Skeletal muscle satellite cell (primary cell): Measurements from ENCODE around the gene CCDC116.
"Not testable (repeated sequence)": the region's sequence is repeated elsewhere in the genome, so short reads cannot be mapped to it uniquely, and the experiment has no call there.

Source experiments
- H3K27me3 ChIP-seq: 2 replicates; pipeline ENCODE4 v1.7.0; 2013; ENCODE audit warnings: low read length; ENCODE audit not compliant: control insufficient read depth, insufficient read depth
- H3K36me3 ChIP-seq: 2 replicates; pipeline ENCODE4 v1.7.0; 2013; ENCODE audit warnings: mild to moderate bottlenecking, control low read depth, low read length; ENCODE audit not compliant: insufficient read depth
- H3K4me1 ChIP-seq: 2 replicates; pipeline ENCODE4 v1.7.0; 2013; ENCODE audit warnings: low read length; ENCODE audit not compliant: control insufficient read depth, insufficient read depth
- H3K4me2 ChIP-seq: 2 replicates; pipeline ENCODE4 v1.7.0; 2013; ENCODE audit warnings: mild to moderate bottlenecking, low read length
- H3K4me3 ChIP-seq: 2 replicates; pipeline ENCODE4 v1.7.0; 2013; ENCODE audit warnings: low read length
- H3K9ac ChIP-seq: 2 replicates; pipeline ENCODE4 v1.7.0; 2013; ENCODE audit warnings: mild to moderate bottlenecking, low read depth, low read length, moderate library complexity
- H3K9me3 ChIP-seq: replicated peaks from 2 replicates; pipeline ENCODE4 v1.7.0; 2013; ENCODE audit warnings: mild to moderate bottlenecking, control low read depth, low read length

CCDC116 gene

DNA sequence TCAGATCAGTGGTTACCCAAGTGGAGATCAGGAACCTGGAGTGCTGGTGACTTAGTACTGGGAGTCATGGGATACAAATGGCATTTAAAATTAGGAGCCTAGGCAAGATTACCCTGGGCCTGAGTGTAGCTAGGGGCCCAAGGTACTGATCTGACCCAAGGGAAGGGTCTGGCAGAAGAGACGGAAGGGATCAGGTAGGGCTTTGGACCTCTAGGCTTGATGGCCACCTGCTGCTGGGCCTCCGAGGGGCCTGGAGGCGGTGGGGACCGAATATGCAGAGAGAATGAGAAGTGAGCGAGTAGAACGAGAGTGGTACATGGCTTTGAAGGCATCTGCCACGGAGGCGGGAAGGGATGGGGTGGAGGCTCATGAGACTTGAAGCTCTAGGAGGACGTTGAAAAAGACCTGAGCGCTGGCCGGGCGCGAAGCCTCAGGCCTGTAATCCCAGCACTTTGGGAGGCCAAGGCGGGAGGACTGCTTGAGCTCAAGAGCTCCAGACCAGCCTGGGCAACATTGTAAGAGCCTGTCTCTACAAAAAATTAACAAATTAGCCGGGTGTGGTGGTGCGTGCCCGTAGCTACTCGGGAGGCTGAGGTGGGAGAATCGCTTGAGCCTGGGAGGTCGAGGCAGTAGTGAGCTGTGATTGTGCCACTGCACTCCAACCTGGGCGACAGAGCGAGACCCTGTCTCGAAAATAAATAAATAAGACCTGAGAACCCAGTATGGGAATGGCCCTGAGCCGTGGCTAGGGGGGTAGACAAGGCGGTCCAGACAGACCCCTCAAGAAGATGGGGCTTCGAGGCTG lies 32.7 kb downstream of the CCDC116 start:
- Histone ChIP-seq H3K27me3 (no peaks in the 10 kb centered on the region), H3K9me3 (no peaks in the 10 kb centered on the region), H3K4me1 (peaks cover 3% of the 10 kb centered on the region), H3K4me3 (peak overlapping the region; percentile 96), H3K36me3 (no peaks in the 10 kb centered on the region), H3K9ac (peak overlapping the region; percentile 88), H3K4me2 (peak overlapping the region; percentile 98)

DNA sequence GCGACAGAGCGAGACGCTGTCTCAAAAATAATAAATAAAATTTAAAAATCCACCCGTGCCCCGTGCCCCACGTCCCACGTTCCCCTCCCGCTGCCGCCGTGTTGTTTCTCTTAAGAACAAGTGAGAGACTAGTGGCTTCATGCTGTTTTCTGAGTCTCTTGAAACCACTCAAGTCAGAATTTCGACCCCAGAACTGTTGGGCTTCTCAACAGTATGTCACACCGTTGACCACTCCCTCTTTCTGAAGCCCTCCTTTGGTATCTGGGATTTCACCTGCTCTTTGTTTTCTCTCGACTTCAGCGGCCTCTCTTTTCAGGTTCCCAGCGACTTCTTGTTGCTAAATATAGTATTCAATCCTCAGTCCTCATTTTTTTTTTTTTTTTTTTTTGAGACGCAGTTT lies 34.2 kb downstream of the CCDC116 start:
- Histone ChIP-seq H3K9ac (peak overlapping the region; percentile 88), H3K36me3 (peaks cover 9% of the 10 kb centered on the region), H3K4me3 (peak overlapping the region; percentile 96), H3K27me3 (no peaks in the 10 kb centered on the region), H3K4me1 (peaks cover 3% of the 10 kb centered on the region), H3K9me3 (no peaks in the 10 kb centered on the region), H3K4me2 (peak overlapping the region; percentile 98)

DNA sequence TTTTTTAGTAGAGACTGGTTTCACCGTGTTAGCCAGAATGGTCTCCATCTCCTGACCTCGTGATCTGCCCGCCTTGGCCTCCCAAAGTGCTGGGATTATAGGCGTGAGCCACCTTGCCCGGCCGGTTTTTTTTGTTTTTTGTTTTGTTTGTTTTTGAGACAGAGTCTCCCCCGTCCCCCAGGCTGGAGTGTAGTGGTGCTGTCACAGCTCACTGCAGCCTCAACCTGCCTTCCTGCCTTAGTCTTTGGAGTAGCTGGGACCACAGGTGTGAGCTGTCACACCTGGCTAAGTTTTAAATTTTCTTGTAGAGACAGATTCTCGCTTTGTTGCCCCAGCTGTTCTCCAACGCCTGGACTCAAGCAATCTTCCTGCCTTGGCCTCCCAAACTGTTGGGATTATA lies 36.5 kb downstream of the CCDC116 start:
- no peak overlapping the region for H3K4me3 ChIP-seq
- H3K4me2 ChIP-seq = no peak overlapping the region
- peaks cover 3% of the 10 kb centered on the region for H3K4me1 ChIP-seq
- peaks cover 29% of the 10 kb centered on the region for H3K36me3 ChIP-seq
- no peaks in the 10 kb centered on the region for H3K9me3 ChIP-seq
- no peak overlapping the region for H3K9ac ChIP-seq
- H3K27me3 ChIP-seq = no peaks in the 10 kb centered on the region

DNA sequence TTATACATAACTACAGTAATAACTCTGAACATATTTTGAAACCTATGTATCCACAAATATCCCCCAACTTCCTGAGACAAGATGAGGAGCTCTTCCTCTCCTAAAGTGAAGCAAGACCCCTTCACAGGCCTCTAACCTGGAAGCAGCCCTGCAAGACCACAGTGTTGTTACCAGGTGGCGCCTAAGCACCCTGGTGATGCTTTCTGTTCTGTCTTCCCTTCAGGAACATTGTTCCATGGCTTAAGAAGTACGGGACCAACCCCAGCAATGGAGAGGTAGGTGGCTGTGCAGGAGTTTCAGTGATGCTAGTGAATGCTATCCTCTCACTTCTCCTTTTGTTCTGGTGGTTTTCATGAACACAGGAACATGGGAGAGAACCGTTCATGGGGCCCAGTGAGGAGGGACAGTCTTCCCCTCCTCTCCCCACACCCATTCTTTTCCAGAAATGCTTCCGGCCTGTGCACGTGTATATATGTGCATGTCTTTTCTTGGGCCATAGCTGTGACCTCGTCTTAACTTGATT lies 39.6 kb downstream of the CCDC116 start:
- no peaks in the 10 kb centered on the region for H3K27me3 ChIP-seq
- H3K4me3 ChIP-seq = no peak overlapping the region
- no peak overlapping the region for H3K9ac ChIP-seq
- H3K4me2 ChIP-seq = no peak overlapping the region
- no peaks in the 10 kb centered on the region for H3K4me1 ChIP-seq
- peaks cover 46% of the 10 kb centered on the region for H3K36me3 ChIP-seq
- no peaks in the 10 kb centered on the region for H3K9me3 ChIP-seq

DNA sequence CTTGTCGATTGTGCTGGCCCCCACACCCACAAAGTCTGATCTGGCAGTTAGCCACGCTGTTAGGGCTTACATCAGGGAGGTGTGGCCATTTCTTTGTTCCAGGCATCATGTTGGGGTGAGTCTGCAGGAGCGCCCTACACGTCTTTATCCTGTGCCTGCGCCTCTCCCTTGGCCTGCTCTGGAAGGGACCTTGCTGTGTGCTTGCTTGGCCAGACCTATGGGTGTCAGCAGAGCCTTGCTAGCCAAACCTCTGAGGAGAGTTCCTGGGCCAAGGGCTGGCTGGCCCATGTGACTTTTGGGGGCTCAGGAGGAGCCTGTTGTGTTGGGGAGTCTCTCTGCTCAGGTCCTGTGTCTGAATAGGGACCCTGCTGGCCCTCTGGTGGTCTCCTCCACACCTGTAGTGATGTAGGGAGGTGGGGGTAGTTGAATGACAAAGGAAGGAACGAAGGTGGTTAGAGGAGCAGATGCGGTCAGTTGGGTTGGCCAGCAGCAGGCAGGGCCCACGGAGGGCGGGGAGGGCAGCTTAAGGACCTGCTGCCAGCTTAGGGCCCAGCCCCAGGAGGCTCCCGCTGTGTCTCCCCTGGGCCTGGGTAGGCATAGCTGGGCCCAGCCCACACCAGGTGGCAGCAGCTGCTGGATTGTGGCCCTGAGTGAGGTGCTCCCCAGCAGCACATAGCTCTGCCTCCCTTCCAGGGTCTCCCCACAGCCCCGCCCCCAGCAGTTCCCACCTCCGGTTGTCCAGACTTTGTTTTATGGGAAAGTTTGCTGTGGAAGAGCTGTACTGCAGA lies 41.2 kb downstream of the CCDC116 start:
- H3K4me3 ChIP-seq = no peak overlapping the region
- H3K4me2 ChIP-seq = no peak overlapping the region
- H3K27me3 ChIP-seq = no peaks in the 10 kb centered on the region
- H3K9ac ChIP-seq = no peak overlapping the region
- peaks cover 46% of the 10 kb centered on the region for H3K36me3 ChIP-seq
- no peaks in the 10 kb centered on the region for H3K4me1 ChIP-seq
- no peaks in the 10 kb centered on the region for H3K9me3 ChIP-seq

DNA sequence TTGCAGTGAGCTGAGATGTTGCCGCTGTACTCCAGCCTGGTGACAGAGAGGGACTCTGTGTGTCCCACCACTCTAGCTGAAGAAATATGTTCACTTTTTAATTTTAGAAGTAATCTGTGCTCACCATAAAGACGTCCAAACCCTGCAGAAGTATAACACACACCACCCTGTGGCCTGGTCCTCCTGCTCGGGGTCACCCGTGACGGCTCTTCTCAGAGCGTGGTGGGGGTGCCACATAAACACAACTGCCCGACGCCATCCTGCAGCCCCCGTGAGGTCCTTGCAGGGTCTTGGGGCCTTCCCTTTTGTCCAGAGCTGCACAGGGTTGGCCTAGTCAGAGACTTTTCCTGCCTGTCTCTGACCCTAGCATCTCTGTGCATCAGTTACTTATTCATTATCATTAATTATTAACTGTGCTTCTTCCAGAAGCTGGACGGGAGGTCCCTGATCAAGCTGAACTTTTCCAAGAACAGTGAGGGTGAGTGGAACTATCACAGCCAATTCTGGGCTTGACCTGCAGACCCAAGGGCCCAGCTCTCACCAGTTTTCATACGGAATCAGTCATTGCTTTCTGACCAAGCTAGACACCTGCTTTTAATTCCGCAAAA lies 42.2 kb downstream of the CCDC116 start:
- Histone ChIP-seq H3K4me1 (no peaks in the 10 kb centered on the region), H3K36me3 (peaks cover 46% of the 10 kb centered on the region), H3K9me3 (no peaks in the 10 kb centered on the region), H3K4me3 (no peak overlapping the region), H3K27me3 (no peaks in the 10 kb centered on the region), H3K4me2 (no peak overlapping the region), H3K9ac (no peak overlapping the region)

DNA sequence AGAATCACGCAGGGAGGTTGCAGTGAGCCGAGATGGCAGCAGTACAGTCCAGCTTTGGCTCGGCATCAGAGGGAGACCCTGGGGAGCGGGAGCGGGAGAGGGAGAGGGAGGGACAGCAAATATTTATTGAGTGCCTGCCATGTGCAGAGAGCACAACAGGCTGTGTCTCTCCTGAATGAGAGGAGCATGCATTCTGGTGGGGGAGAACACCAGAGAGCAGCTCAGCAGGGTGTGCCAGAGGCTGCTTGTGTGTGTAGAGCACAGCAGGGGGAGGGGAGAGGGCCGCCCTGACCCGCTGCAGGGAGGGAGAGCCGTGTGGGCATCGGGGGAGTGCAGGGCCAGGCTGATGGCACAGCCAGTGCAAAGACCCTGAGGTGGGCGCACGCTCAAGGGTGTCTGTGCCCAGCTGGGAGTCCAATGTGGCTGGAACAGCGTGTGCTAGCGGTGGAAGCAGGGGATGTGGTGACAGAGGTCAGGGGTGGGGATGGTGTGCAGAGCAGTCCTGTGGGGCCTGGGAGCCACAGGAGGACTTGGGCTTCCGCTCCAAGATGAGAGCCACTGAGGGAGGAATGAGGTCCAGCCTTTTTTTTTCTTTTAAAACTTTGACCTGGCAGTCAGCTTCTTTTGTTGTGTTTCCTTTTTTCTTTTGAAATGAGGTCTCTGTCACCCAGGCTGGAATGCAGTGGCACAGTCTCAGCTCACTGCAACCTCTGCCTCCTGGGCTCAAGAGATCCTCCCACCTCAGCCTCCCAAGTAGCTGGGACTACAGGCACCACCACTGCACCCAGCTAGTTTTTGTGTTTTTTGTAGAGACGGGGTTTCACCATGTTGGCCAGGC lies 45.3 kb downstream of the CCDC116 start:
- no peaks in the 10 kb centered on the region for H3K27me3 ChIP-seq
- H3K36me3 ChIP-seq = peaks cover 34% of the 10 kb centered on the region
- H3K9me3 ChIP-seq = no peaks in the 10 kb centered on the region
- no peak overlapping the region for H3K4me2 ChIP-seq
- no peak overlapping the region for H3K4me3 ChIP-seq
- H3K9ac ChIP-seq = no peak overlapping the region
- peaks cover 3% of the 10 kb centered on the region for H3K4me1 ChIP-seq

DNA sequence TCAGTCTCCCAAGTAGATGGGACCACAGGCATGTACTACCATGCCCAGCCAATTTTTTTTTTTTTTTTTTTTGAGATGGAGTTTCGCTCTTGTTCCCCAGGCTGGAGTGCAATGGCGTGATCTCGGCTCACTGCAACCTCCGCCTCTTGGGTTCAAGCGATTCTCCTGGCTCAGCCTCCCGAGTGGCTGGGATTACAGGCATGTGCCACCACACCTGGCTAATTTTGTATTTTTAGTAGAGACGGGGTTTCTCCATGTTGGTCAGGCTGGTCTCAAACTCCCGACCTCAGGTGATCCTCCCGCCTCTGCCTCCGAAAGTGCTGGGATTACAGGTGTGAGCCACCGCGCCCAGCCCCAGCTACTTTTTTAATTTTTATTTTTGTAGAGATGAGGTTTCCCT lies 46.3 kb downstream of the CCDC116 start:
- peaks cover 31% of the 10 kb centered on the region for H3K36me3 ChIP-seq
- not testable (repeated sequence) for H3K4me3 ChIP-seq, H3K4me2 ChIP-seq, H3K4me1 ChIP-seq, H3K9ac ChIP-seq, H3K27me3 ChIP-seq, H3K9me3 ChIP-seq

DNA sequence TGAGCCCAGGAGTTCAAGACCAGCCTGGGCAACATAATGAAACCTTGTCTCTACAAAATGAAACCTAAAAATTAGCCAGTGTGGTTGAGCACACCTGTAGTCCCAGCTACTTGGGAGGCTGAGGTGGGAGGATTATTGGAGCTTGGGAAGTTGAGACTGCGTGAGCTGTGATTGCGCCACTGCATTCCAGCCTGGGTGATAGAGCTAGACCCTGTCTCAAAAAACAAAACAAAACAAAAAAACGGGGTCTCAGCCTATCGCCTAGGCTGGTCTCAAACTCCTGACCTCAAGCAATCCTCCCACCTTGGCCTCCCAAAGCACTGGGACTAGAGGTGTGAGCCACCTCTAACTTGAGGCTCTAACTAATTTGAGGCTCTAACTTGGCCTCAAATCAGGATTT lies 46.8 kb downstream of the CCDC116 start:
- Histone ChIP-seq H3K4me3 (no peak overlapping the region), H3K9ac (no peak overlapping the region), H3K4me1 (peaks cover 3% of the 10 kb centered on the region), H3K36me3 (peaks cover 29% of the 10 kb centered on the region), H3K4me2 (no peak overlapping the region), H3K9me3 (no peaks in the 10 kb centered on the region), H3K27me3 (no peaks in the 10 kb centered on the region)

DNA sequence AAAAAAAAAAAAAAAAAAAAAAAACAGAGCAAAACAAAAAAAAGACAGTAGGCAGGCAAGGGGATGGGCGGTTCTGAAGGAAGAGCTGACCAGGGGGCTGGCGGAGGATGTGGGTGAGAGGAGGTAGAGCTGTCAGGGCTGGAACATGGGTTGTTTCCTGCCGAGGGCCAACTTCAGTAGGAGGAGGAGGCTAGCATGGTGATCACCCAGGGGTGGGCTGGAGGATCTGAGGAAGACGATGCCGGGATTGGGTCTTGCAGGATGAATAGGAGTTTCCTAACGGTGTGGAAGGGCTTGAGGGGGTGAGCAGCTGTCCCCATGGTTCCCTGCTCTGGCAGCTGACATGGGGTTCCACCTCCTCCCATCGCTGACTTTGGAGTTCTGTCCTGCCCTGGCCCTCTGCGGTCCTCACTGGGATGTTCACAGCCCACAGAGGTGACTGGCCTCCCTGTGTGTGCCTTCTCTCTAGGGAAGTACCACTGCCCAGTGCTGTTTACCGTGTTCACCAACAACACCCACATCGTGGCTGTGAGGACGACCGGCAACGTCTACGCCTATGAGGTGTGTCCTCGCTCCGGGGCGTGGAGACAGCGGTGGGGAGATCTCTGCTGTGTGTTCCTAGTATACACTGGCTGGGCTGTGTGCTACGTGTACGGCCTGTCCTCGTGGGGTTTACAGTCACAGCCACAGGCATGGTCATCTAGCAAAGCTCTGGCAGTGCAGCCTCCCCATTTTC lies 48.4 kb downstream of the CCDC116 start:
- Histone ChIP-seq H3K36me3 (peaks cover 15% of the 10 kb centered on the region), H3K27me3 (no peaks in the 10 kb centered on the region), H3K9me3 (no peaks in the 10 kb centered on the region), H3K4me1 (peaks cover 3% of the 10 kb centered on the region), H3K4me2 (no peak overlapping the region), H3K9ac (no peak overlapping the region), H3K4me3 (no peak overlapping the region)
